HG03378 (cell line): ENCODE data around the gene EPHB1.
"Not testable (repeated sequence)": the region's sequence is repeated elsewhere in the genome, so short reads cannot be mapped to it uniquely, and the experiment has no call there.

Source experiments
- ATAC-seq: cut with Tn5 transposase; IDR thresholded peaks from one replicate; pipeline ENCODE4 v1.9.1; 2021; ENCODE audit warnings: mild to moderate bottlenecking, moderate library complexity; ENCODE audit not compliant: unreplicated experiment

EPHB1 gene

GRCh38 chr3:134937256-134938028 lies 142.4 kb downstream of the EPHB1 start:
- no peak for ATAC-seq

- ATAC-seq, result no peak
Observed at GRCh38 chr3:134938029-134938525, 143.0 kb downstream of the EPHB1 start.

GRCh38 chr3:134939978-134940377 lies 144.9 kb downstream of the EPHB1 start:
- no peak for ATAC-seq

GRCh38 chr3:134941820-134942219 lies 146.8 kb downstream of the EPHB1 start:
- ATAC-seq, result no peak

- no peak for ATAC-seq
Observed at GRCh38 chr3:134944429-134944828, 149.4 kb downstream of the EPHB1 start.

- ATAC-seq, result no peak
Observed at GRCh38 chr3:134949150-134949549, 154.1 kb downstream of the EPHB1 start.

GRCh38 chr3:134952371-134952770 lies 157.3 kb downstream of the EPHB1 start:
- ATAC-seq, result no peak

- ATAC-seq, result peak; percentile 10
Observed at GRCh38 chr3:134955874-134956273, 160.8 kb downstream of the EPHB1 start.

- ATAC-seq, result peak; percentile 67
Observed at GRCh38 chr3:134956395-134956794, 161.3 kb downstream of the EPHB1 start.

- ATAC-seq, result no peak
Observed at GRCh38 chr3:134956844-134957243, 161.8 kb downstream of the EPHB1 start.

GRCh38 chr3:134959516-134959915 lies 164.5 kb downstream of the EPHB1 start:
- no peak for ATAC-seq

- ATAC-seq, result no peak
Observed at GRCh38 chr3:134964226-134964625, 169.2 kb downstream of the EPHB1 start.

- ATAC-seq, result no peak
Observed at GRCh38 chr3:134965865-134966481, 170.9 kb downstream of the EPHB1 start.

- no peak for ATAC-seq
Observed at GRCh38 chr3:134970895-134971294, 175.8 kb downstream of the EPHB1 start.

GRCh38 chr3:134971306-134971705 lies 176.2 kb downstream of the EPHB1 start:
- ATAC-seq, result no peak

GRCh38 chr3:134971907-134972306 lies 176.8 kb downstream of the EPHB1 start:
- not testable (repeated sequence) for ATAC-seq

GRCh38 chr3:134972836-134973455 lies 177.9 kb downstream of the EPHB1 start:
- ATAC-seq, result no peak

- ATAC-seq, result no peak
Observed at GRCh38 chr3:134974624-134975023, 179.6 kb downstream of the EPHB1 start.

- ATAC-seq, result no peak
Observed at GRCh38 chr3:134976948-134977347, 181.9 kb downstream of the EPHB1 start.

- ATAC-seq, result no peak
Observed at GRCh38 chr3:134978658-134979057, 183.6 kb downstream of the EPHB1 start.

GRCh38 chr3:134985864-134986715 lies 191.0 kb downstream of the EPHB1 start:
- ATAC-seq, result no peak
